HG02610 (cell line): Measurements from ENCODE around the gene SPRR5.

Source experiments
- ATAC-seq: cut with Tn5 transposase; IDR thresholded peaks from one replicate; pipeline ENCODE4 v1.9.1; 2021; ENCODE audit warnings: mild to moderate bottlenecking, moderate library complexity; ENCODE audit not compliant: unreplicated experiment

The SPRR5 gene

DNA sequence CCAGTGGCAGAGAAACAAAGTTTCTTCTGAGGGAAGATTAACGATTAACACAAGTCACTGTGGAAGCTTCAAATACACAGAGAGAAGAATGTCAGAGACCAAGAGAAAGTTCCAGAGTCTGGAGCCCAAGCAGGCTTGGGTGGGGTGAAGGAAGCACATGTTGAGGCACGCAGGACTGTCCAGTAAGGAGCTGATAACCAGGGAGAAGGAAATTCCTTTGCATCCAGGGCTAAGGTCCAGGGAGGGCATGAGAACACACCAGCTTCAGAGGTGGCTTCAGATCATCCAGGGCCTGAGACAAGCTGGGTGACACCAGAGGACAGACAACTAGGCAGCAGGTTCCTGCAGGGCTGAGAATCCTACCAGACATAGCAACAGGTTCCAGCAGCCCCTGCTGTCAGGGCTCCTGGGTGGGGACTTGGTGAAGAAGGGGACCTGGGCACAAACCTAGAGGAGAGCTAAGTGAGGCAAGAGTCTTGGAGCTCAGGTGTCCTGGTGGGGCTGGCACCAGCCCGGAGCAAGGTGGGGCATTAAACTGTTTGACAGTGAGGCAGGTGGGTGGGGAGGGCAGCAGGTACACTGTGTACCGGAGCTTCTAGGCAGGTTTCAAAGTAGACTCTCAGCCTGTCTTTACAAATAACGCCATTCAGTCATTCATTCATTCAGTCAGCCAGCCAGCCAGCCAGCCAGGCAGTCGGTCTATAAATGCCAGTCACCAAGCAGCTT lies 34.3 kb downstream of the SPRR5 start:
- no peak for ATAC-seq

DNA sequence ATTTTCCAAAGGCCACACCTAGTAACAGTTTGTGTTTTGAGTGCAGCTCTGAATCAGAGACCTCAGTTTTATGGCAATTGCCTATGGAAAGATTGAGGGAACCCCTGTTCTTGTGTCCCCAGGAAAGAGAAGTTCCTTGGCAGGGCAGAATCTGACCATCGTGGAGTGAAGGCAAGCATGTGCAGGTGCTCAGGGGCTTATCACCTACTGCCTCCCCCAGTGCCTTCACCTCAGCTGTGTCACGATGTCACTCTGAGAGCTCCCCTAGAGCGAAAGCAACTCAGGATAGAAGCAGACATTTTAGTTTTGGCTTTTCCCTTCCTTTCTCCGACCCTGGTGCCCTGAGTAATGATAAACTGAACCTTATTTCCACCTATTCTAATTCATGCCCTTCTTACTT lies 35.1 kb downstream of the SPRR5 start:
- ATAC-seq: no peak

DNA sequence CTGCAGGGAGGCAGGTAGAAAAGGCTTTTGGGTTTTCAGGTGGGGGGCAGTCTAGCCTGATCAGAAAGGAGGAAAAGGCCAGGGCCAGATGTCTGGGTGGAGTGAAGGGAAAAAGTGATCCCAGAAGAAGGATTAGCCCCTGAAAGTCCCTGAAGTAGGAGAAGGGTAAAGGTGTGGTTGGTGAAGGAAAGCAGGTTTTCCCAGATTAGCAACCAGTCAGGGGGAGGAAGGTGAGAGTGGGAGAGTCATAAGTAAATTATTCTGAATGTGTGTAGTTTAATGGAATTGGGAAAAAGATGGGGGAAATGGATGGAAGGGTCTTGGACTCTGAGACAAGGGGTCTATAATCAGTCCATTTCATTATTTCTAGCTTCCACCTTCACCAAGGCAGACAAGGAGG lies 36.2 kb downstream of the SPRR5 start:
- ATAC-seq: no peak

DNA sequence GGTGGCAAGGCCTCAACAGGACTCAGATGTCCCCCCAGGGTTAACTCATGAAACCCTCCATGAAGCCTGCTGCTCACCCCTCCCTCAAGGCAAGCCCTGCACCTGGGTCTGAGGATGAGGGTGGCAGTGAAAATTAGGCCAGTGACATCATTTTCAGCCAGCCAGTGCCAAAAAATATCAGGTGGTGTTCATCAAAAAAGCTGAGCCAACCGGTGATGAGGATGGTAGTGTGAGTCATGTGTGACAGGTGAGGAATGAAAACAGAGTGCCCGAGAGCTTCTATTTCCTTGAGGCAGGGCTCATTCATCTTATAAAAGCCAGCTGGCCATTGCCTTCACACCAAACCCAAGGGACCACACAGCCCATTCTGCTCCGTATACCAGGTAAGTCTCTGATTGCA lies 36.7 kb downstream of the SPRR5 start, which contains the start of gene SPRR1A:
Gene SPRR1A, plus strand, starts transcription at position 339 of the 400 bp plus-strand sequence. CDS start 1,150 bp downstream, outside the sequence.
- ATAC-seq: no peak

DNA sequence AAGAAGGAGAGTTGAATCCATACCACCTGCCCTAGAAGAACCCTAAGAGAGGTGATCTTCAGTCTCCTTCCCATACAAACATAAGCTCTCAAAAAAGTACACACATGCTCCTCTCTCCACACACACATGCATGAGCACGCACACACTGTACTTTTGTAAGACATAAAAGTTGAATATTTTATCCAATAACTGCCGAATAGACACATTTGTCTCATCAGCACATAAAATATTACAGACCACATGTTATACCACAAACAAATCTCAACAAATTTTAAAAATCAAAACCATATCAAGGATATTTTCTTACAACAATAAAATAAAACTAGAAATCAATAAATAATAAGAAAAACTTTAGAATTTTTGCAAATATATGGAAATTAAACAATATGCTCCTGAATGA lies 39.6 kb downstream of the SPRR5 start:
- ATAC-seq: no peak

DNA sequence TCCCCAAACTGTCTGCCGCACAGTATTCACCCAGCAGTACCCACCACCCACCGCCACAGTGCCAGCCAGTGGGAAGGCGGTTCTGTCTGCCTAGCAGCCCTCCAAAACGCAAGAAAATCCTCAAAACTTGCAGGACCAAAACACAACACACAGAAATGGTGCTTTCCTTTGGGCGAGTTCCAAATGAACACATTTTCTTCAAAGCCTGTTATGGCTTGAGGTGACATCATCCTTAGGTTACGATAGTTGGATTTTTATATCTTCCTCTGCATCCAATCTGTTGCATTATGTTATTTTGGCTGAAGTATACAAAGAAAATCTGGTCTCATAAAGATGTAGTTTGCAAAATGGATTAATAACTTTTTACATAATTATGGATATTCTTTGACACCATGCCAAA lies 46.2 kb downstream of the SPRR5 start:
- no peak for ATAC-seq

DNA sequence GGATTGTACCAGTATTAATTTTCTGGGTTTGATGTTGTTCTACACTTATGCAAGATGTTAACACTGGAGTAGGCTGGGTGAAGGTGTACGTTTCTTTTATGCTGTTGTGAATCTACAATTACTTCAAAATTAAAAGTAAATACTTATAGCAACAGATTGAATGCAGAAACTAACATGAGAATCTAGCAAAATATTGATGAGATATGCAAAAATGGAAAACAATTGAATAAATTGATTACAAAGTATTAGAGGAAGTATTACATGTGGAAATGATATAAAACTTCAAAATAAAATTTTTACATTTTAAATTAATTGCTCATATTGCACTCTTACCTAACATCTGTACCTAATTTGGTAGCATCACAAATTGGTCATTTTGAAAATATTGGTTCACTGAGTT lies 48.8 kb downstream of the SPRR5 start:
- ATAC-seq: no peak

DNA sequence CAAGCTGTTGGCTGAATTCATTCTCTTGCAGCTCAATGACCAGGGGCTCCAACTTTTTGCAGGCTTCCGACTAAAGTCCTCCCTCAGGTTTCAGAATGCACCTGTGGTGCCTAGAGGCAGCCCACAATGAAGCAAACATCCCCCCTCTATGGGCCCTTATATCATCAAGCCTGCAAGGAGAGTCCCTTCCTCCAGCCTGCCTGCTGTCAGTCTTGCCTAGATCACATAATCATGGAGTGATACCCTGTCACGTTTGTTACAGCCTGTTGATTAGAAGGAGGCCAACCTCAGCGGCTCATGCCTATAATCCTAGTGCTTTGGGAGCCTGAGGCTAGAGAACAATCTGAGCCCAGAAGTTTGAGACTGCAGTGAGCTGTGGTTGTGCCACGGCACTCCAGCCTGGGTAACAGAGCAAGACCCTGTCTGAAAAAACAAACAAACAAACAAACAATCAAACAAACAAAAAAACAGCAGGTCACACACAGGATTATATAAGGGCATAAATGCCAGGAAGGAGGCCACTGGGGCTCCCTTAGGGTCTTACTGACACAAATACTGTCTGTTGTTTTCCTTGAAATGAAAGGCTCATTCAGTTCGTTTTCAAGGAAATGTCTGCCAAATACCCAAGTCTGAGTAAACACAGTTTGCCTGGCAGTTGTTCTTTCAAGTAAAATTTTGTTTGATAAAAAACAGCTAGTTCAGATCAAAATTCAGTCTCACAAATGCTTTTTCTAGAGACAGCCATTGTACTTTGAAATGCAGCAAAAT lies 49.8 kb downstream of the SPRR5 start:
- no peak for ATAC-seq

DNA sequence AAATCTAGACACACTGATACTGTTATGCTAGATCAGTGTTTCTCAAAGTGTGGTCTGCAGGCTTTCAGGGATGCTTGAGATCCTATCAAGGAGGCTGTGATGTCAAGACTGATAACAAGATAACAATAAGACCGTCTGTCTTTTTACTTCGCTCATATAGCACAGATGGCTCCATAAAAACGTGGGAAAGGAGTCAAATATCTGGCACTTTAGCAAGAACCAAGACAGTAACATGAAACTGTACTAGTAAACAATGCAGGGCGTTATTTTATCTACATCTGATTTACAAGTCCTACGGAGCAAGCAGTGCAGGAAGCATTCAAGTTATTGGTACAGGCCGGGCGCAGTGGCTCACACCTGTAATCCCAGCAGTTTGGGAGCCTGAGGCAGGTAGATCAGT lies 50.9 kb downstream of the SPRR5 start:
- ATAC-seq: no peak

DNA sequence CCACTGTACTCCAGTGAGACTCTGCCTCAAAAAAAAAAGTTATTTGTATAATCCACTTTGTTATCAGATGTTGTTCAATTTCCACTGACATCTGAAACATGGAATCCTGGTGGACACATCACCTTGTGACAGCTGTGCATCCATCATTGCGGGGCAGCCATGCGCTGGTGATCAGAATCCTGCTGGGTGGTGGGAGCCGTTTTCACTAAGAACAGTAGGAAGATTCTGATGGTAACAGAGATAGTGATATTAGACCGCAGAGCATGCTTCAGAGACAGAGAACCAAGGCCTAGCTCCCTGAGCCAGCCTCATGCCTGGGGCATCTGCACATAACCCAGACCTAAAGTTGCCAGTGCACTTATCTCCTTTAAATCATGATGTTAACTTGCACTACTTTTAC lies 51.5 kb downstream of the SPRR5 start:
- no peak for ATAC-seq
